Measurements from ENCODE around the gene PBX3. TPM values are rescaled to one million over a fixed set of nuclear protein-coding genes. Genes with fewer than 3 reads are reported as not detected.

Gene PBX3
- total RNA-seq, 1 donor from 2014 or later = 71.6 TPM

GRCh38 chr9:125745018-125745417 lies 2.2 kb upstream of the PBX3 start:
- peaks cover 2% of the 10 kb centered on the region for H3K36me3 Mint-ChIP-seq (ENCODE audit: low read depth)
- H3K27me3 Mint-ChIP-seq (ENCODE audit: low read depth) = peaks cover 4% of the 10 kb centered on the region
- TF ChIP-seq CTCF (conservative IDR thresholded peaks at IDR 0.05) = no peak
- H3K27ac Mint-ChIP-seq (ENCODE audit: unreplicated experiment) = no peak overlapping the region
- H3K9me3 Mint-ChIP-seq = no peaks in the 10 kb centered on the region
- DNase-seq (ENCODE audit: low read depth, low spot score) = no peak
- peaks cover 24% of the 10 kb centered on the region for H3K4me1 Mint-ChIP-seq
- peak overlapping the region; percentile 95 for H3K4me3 Mint-ChIP-seq

GRCh38 chr9:125745682-125746016 lies 1.5 kb upstream of the PBX3 start:
- H3K4me3 Mint-ChIP-seq = peak overlapping the region; percentile 95
- H3K27ac Mint-ChIP-seq (ENCODE audit: unreplicated experiment) = no peak overlapping the region
- no peak for TF ChIP-seq CTCF (conservative IDR thresholded peaks at IDR 0.05)
- peaks cover 31% of the 10 kb centered on the region for H3K4me1 Mint-ChIP-seq
- H3K27me3 Mint-ChIP-seq (ENCODE audit: low read depth) = peaks cover 4% of the 10 kb centered on the region
- no peaks in the 10 kb centered on the region for H3K9me3 Mint-ChIP-seq
- DNase-seq (ENCODE audit: low read depth, low spot score) = no peak
- peaks cover 2% of the 10 kb centered on the region for H3K36me3 Mint-ChIP-seq (ENCODE audit: low read depth)

DNA sequence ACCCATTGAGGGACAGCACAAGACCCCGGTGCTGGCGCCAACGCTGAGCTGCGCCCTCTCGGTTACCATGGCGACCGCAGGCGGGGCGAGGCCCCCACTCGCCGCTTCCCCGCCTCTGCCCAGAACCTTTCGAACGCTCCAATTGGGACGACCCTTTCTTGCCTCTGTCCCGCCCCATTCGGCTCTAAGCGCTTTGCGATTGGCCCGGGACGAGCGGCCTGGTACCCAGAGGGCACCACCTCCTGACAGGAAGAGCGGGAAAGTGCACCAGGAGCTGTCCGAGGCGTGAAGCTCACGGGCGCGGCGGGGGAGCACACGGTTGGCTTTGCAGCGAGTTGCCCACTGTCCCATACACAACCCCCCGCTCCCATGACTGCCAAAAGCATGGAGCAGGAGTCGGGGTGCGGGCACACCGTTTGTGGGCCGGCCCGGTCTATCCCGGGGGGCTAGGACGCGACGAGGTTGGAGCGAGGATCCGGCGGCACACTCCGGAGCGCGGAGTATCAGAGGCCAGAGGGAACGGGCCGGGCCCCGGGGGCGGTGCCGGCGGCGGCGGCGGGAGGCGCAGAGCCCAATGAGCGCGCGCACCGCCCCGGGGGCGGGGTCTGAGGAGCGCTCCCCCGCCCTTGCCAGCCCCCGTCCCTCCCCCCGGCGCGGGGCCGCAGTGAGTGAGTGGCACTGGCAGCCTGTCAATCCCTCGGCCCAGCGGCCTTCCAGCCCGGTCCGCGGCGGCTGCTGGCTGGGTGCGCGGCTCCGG lies 978 bp upstream of the PBX3 start:
- peak; percentile 88 for DNase-seq (ENCODE audit: low read depth, low spot score)
- no peak for TF ChIP-seq CTCF (conservative IDR thresholded peaks at IDR 0.05)
- peak overlapping the region; percentile 95 for H3K4me3 Mint-ChIP-seq

GRCh38 chr9:125746774-125747052 lies 460 bp upstream of the PBX3 start:
- H3K4me1 Mint-ChIP-seq = peaks cover 41% of the 10 kb centered on the region
- peaks cover 4% of the 10 kb centered on the region for H3K27me3 Mint-ChIP-seq (ENCODE audit: low read depth)
- H3K36me3 Mint-ChIP-seq (ENCODE audit: low read depth) = peaks cover 2% of the 10 kb centered on the region
- no peak for TF ChIP-seq CTCF (conservative IDR thresholded peaks at IDR 0.05)
- no peaks in the 10 kb centered on the region for H3K9me3 Mint-ChIP-seq
- no peak overlapping the region for H3K4me3 Mint-ChIP-seq
- no peak overlapping the region for H3K27ac Mint-ChIP-seq (ENCODE audit: unreplicated experiment)
- no peak for DNase-seq (ENCODE audit: low read depth, low spot score)

More for the DNA sequence above, 978 bp upstream of the PBX3 start:
- Mint-ChIP-seq H3K27ac (ENCODE audit: unreplicated experiment) (peak overlapping the region; percentile 99), H3K9me3 (no peaks in the 10 kb centered on the region), H3K36me3 (ENCODE audit: low read depth) (peaks cover 2% of the 10 kb centered on the region), H3K27me3 (ENCODE audit: low read depth) (peaks cover 4% of the 10 kb centered on the region), H3K4me1 (peaks cover 35% of the 10 kb centered on the region)

DNA sequence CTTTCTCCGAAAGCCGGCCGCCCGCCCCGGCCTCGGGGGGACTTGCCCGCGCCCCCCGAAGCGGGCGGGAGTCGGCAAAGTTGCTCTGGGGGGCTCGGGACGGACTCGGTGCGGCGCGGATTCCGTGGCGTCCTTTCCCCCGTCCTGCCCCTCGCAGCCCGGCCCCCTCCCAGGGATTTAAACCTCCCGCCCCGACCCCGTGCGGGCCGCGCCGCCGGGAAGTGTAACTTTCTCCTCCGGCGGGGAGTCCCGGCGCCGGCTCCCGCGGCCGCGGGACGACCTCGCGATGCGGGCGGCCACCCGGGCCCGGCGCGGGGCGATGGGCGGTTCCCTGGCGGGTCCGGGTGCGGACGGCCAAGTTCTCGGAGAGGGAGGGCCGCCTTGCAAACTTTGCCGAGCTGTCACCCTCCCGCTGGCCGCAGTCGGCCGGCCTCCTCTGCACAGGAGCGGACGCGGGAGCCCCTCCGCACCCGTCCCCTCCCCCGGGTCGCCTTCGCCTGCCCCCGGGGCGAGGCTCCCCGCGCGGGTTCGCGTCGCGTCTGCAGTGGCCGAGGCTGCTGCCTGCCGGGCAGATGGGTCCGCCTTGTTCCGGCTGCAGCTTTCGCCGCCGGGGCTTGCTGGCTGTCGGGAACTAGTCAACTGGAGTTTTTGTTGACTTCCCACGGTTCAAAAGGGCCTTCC lies 732 bp downstream of the PBX3 start:
- peaks cover 2% of the 10 kb centered on the region for H3K36me3 Mint-ChIP-seq (ENCODE audit: low read depth)
- peaks cover 53% of the 10 kb centered on the region for H3K4me1 Mint-ChIP-seq
- peak overlapping the region; percentile 76 for H3K27ac Mint-ChIP-seq (ENCODE audit: unreplicated experiment)
- no peak for TF ChIP-seq CTCF (conservative IDR thresholded peaks at IDR 0.05)
- peak overlapping the region; percentile 98 for H3K4me3 Mint-ChIP-seq
- H3K9me3 Mint-ChIP-seq = no peaks in the 10 kb centered on the region
- peaks cover 4% of the 10 kb centered on the region for H3K27me3 Mint-ChIP-seq (ENCODE audit: low read depth)
- DNase-seq (ENCODE audit: low read depth, low spot score) = no peak
